SU-DHL-6 (cell line): ENCODE results near the gene ABTB1.

Source experiments
- EZH2phosphoT487 ChIP-seq: fragments of 200-600 bp; sonication (generic), shearing (Covaris generic); conservative IDR thresholded peaks from 2 replicates; pipeline ENCODE4 v1.6.1; 2018; ENCODE audit warnings: mild to moderate bottlenecking, antibody characterized with exemption, low read length, moderate library complexity, mixed read lengths
- TF ChIP-seq, protein P1 (sequence below): fragments of 200-600 bp; sonication (generic); IDR thresholded peaks from one replicate; pipeline ENCODE4 v1.5.1; 2017; ENCODE audit warnings: antibody characterized with exemption, mild to moderate bottlenecking, low read length, moderate library complexity; ENCODE audit not compliant: insufficient read depth, poor library complexity, severe bottlenecking

DNA sequence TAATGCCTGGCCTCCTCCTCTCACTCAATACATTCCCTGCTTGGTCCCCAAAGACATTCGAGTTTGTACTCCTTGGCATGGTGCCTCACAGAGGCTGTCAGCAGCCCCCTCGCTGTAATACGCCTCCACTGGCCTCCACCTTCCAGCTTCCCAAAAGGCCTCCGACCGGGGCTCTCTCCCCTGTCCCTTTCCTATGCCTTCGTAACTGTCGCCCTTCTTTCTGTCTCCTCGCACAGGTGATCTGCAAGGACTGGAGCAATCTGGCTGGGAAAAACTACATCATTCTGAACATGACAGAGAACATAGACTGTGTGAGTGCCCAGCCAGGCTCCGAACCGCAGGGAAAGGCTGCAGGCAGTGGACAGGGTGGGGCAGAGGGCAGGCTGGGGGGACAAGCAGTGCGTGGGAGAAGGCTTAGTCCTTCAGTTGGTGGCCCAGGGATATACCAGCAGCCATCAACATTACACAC, 10.7 kb upstream of the ABTB1 start:
- TF ChIP-seq, protein P1, sequence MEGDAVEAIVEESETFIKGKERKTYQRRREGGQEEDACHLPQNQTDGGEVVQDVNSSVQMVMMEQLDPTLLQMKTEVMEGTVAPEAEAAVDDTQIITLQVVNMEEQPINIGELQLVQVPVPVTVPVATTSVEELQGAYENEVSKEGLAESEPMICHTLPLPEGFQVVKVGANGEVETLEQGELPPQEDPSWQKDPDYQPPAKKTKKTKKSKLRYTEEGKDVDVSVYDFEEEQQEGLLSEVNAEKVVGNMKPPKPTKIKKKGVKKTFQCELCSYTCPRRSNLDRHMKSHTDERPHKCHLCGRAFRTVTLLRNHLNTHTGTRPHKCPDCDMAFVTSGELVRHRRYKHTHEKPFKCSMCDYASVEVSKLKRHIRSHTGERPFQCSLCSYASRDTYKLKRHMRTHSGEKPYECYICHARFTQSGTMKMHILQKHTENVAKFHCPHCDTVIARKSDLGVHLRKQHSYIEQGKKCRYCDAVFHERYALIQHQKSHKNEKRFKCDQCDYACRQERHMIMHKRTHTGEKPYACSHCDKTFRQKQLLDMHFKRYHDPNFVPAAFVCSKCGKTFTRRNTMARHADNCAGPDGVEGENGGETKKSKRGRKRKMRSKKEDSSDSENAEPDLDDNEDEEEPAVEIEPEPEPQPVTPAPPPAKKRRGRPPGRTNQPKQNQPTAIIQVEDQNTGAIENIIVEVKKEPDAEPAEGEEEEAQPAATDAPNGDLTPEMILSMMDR: no peak
- no peak for TF ChIP-seq EZH2phosphoT487
